ENCODE results near the gene PPP4R3C. TPM values are rescaled to one million over a fixed set of nuclear protein-coding genes. Genes with fewer than 3 reads are reported as not detected.

PPP4R3C gene
- total and polyA plus RNA-seq, 10 of the 15 experiments (the other 5 are each of a cell fraction or from before 2014, with no cell fraction given) = 0.24 TPM; not detected in 9

DNA sequence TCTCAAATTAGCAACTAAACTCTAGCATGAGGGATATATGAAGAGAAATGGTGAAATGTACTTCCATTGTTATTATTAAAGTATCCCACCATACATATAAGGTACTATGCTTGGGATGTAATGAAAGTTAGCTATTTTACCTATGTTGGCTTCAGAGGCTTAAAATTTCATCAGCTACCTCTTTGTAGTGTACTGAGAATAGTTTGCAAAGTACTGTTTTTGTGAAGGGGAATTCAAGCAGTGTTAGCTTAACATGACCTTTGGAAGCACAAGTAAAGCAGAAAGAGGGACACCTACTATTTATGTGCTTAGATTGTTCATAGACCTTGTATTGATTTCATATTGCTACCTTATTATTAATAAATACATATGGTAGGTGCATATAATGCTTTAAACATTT is 11.8 kb downstream of the PPP4R3C start:
- no peak for ATAC-seq
- FAIRE-seq = no peak
- no TSS peak for BruUV-seq (replicated peaks)
- ChIA-PET POLR2A (no interaction called here), SMC1A (ENCODE audit: uncharacterized antibody, unreplicated experiment) (no interaction called here), RAD21 (ENCODE audit: unreplicated experiment) (no interaction called here), CTCF (no interaction called here)
- no peak for TF ChIP-seq RELA (IDR thresholded peaks at IDR 0.05; ENCODE audit: borderline replicate concordance, partially characterized antibody)
- no peak for TF ChIP-seq NR2C1 (IDR thresholded peaks at IDR 0.05)
- no peak overlapping the region for H3K4me3 ChIP-seq
- no peak for DNase-seq (ENCODE audit: low read depth, low spot score)
- H3K4me2 ChIP-seq (ENCODE audit: control insufficient read depth, insufficient read depth) = no peak overlapping the region
- H3K9me3 ChIP-seq (replicated peaks; ENCODE audit: control insufficient read depth, insufficient read depth, low read length) = no peaks in the 10 kb centered on the region
- no peaks in the 10 kb centered on the region for H3K27me3 ChIP-seq (replicated peaks in 1 of 2; ENCODE audit: control insufficient read depth in 2 of 2, insufficient read depth in 2 of 2, low read length in 1 of 2)
- H3K4me1 ChIP-seq (ENCODE audit: control insufficient read depth, insufficient read depth, low read length) = no peaks in the 10 kb centered on the region
- H2AFZ ChIP-seq (ENCODE audit: control insufficient read depth, low read depth, low read length) = no peak overlapping the region
- H3K36me3 ChIP-seq (ENCODE audit: control insufficient read depth in 2 of 2, insufficient read depth in 2 of 2, low read length in 1 of 2) = no peaks in the 10 kb centered on the region
- H3K27ac ChIP-seq (ENCODE audit: control insufficient read depth, insufficient read depth) = no peak overlapping the region
- H3K9ac ChIP-seq (ENCODE audit: control insufficient read depth, insufficient read depth, low read length) = no peak overlapping the region
- H4K20me1 ChIP-seq (ENCODE audit: control insufficient read depth, insufficient read depth) = no peaks in the 10 kb centered on the region
- no peaks in the 10 kb centered on the region for H3K79me2 ChIP-seq (ENCODE audit: control insufficient read depth, insufficient read depth, low read length)
- intact Hi-C loops (cut with micrococcal nuclease; ENCODE audit: unreplicated experiment) (no loop called here), in situ Hi-C loops (cut with MboI) (no loop called here)

DNA sequence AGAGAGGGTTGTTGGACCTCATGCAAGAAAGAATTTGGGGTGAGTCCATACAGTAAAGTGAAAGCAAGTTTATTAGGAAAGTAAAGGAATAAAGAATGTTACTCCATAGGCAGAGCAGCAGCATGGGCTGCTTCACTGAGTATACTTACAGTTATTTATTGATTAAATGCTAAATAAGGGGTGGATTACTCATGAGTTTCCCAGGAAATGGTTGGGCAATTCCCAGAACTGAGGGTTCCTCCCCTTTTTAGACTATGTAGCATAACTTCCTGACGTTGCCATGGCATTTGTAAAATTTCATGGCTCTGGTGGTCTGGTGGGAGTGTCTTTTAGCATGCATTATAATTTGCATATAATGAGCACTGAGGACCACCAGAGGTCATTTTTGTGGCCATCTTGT is 16.7 kb downstream of the PPP4R3C start:
- SMC1A ChIA-PET (ENCODE audit: uncharacterized antibody, unreplicated experiment) = no interaction called here
- no TSS peak for BruUV-seq (replicated peaks)

More for the DNA sequence above, 16.7 kb downstream of the PPP4R3C start:
- in situ Hi-C loops (cut with MboI) = no loop called here
- no peaks in the 10 kb centered on the region; the same call in 2 of the 3 replicates for H3K9me3 ChIP-seq (replicated peaks; ENCODE audit: control insufficient read depth, insufficient read depth, low read length)
- H3K79me2 ChIP-seq (ENCODE audit: control insufficient read depth, insufficient read depth, low read length) = no peaks in the 10 kb centered on the region
- no peaks in the 10 kb centered on the region for H3K27me3 ChIP-seq (replicated peaks in 1 of 2; ENCODE audit: control insufficient read depth in 2 of 2, insufficient read depth in 2 of 2, low read length in 1 of 2)
- DNase-seq (ENCODE audit: low read depth, low spot score) (no peak), ATAC-seq (no peak), FAIRE-seq (no peak)
- H4K20me1 ChIP-seq (ENCODE audit: control insufficient read depth, insufficient read depth) = no peaks in the 10 kb centered on the region
- CTCF ChIA-PET = no interaction called here
- TF ChIP-seq, protein P1, sequence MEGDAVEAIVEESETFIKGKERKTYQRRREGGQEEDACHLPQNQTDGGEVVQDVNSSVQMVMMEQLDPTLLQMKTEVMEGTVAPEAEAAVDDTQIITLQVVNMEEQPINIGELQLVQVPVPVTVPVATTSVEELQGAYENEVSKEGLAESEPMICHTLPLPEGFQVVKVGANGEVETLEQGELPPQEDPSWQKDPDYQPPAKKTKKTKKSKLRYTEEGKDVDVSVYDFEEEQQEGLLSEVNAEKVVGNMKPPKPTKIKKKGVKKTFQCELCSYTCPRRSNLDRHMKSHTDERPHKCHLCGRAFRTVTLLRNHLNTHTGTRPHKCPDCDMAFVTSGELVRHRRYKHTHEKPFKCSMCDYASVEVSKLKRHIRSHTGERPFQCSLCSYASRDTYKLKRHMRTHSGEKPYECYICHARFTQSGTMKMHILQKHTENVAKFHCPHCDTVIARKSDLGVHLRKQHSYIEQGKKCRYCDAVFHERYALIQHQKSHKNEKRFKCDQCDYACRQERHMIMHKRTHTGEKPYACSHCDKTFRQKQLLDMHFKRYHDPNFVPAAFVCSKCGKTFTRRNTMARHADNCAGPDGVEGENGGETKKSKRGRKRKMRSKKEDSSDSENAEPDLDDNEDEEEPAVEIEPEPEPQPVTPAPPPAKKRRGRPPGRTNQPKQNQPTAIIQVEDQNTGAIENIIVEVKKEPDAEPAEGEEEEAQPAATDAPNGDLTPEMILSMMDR (IDR thresholded peaks at IDR 0.05 in 2 of 3, conservative IDR thresholded peaks at IDR 0.05 in 1 of 3; ENCODE audit: control insufficient read depth in 2 of 3, extremely low read depth in 1 of 3, insufficient read depth in 1 of 3, low read depth in 3 of 3, low read length in 3 of 3) = no peak
- TF ChIP-seq SMC3 (IDR thresholded peaks at IDR 0.05; ENCODE audit: borderline replicate concordance, low read length) = no peak
- TF ChIP-seq, protein P2, sequence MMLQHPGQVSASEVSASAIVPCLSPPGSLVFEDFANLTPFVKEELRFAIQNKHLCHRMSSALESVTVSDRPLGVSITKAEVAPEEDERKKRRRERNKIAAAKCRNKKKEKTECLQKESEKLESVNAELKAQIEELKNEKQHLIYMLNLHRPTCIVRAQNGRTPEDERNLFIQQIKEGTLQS (IDR thresholded peaks at IDR 0.05; ENCODE audit: borderline replicate concordance, extremely low read depth, low read depth, low read length) = no peak
- TF ChIP-seq, protein P3, sequence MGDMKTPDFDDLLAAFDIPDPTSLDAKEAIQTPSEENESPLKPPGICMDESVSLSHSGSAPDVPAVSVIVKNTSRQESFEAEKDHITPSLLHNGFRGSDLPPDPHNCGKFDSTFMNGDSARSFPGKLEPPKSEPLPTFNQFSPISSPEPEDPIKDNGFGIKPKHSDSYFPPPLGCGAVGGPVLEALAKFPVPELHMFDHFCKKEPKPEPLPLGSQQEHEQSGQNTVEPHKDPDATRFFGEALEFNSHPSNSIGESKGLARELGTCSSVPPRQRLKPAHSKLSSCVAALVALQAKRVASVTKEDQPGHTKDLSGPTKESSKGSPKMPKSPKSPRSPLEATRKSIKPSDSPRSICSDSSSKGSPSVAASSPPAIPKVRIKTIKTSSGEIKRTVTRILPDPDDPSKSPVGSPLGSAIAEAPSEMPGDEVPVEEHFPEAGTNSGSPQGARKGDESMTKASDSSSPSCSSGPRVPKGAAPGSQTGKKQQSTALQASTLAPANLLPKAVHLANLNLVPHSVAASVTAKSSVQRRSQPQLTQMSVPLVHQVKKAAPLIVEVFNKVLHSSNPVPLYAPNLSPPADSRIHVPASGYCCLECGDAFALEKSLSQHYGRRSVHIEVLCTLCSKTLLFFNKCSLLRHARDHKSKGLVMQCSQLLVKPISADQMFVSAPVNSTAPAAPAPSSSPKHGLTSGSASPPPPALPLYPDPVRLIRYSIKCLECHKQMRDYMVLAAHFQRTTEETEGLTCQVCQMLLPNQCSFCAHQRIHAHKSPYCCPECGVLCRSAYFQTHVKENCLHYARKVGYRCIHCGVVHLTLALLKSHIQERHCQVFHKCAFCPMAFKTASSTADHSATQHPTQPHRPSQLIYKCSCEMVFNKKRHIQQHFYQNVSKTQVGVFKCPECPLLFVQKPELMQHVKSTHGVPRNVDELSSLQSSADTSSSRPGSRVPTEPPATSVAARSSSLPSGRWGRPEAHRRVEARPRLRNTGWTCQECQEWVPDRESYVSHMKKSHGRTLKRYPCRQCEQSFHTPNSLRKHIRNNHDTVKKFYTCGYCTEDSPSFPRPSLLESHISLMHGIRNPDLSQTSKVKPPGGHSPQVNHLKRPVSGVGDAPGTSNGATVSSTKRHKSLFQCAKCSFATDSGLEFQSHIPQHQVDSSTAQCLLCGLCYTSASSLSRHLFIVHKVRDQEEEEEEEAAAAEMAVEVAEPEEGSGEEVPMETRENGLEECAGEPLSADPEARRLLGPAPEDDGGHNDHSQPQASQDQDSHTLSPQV (IDR thresholded peaks at IDR 0.05) = no peak
- TF ChIP-seq SREBF1 (IDR thresholded peaks at IDR 0.05; ENCODE audit: low read length) = no peak
- TF ChIP-seq ZNF217 (IDR thresholded peaks at IDR 0.05) = no peak
- TF ChIP-seq ETV6 (conservative IDR thresholded peaks at IDR 0.05 in 1 of 2, IDR thresholded peaks at IDR 0.05 in 1 of 2; ENCODE audit: borderline replicate concordance in 1 of 2, low read depth in 1 of 2) = no peak
- TF ChIP-seq IKZF1 (conservative IDR thresholded peaks at IDR 0.05) = no peak
- TF ChIP-seq NFIC (IDR thresholded peaks at IDR 0.05; ENCODE audit: low read depth, low read length) = no peak
- no peak for TF ChIP-seq KDM1A (IDR thresholded peaks at IDR 0.05; ENCODE audit: borderline replicate concordance)
- RAD21 ChIA-PET (ENCODE audit: unreplicated experiment) = no interaction called here
- no peak overlapping the region for H3K4me2 ChIP-seq (ENCODE audit: control insufficient read depth, insufficient read depth)
- H3K4me1 ChIP-seq (ENCODE audit: control insufficient read depth, insufficient read depth, low read length) = no peaks in the 10 kb centered on the region
- WGBS (ENCODE audit: insufficient coverage, insufficient replicate concordance, low lambda C conversion rate, missing lambda C conversion rate) = 0% methylated on average over 1 of the region's 1 CpG
- intact Hi-C loops (cut with micrococcal nuclease; ENCODE audit: unreplicated experiment) = no loop called here
- POLR2A ChIA-PET = no interaction called here
- no peak overlapping the region for H3K27ac ChIP-seq (ENCODE audit: control insufficient read depth, insufficient read depth)
- H3K36me3 ChIP-seq (ENCODE audit: control insufficient read depth in 2 of 2, insufficient read depth in 2 of 2, low read length in 1 of 2) = no peaks in the 10 kb centered on the region
- H3K4me3 ChIP-seq = no peak overlapping the region
- no peak overlapping the region for H3K9ac ChIP-seq (ENCODE audit: control insufficient read depth, insufficient read depth, low read length)
- no peak overlapping the region for H2AFZ ChIP-seq (ENCODE audit: control insufficient read depth, low read depth, low read length)

All from GM12878 (cell line).